HG02763 (cell line): ENCODE data around the gene ARHGAP6.
"Not testable (repeated sequence)": the region's sequence is repeated elsewhere in the genome, so short reads cannot be mapped to it uniquely, and the experiment has no call there.

ENCODE experiments used
- ATAC-seq: cut with Tn5 transposase; IDR thresholded peaks from one replicate; pipeline ENCODE4 v1.9.1; 2021; ENCODE audit warnings: mild to moderate bottlenecking, moderate library complexity; ENCODE audit not compliant: unreplicated experiment

The ARHGAP6 gene

GRCh38 chrX:11365426-11365825 is 300.3 kb downstream of the ARHGAP6 start:
- no peak for ATAC-seq

GRCh38 chrX:11364835-11365234 is 300.9 kb downstream of the ARHGAP6 start:
- no peak for ATAC-seq

- ATAC-seq: not testable (repeated sequence)
These were observed 301.9 kb downstream of the ARHGAP6 start for GRCh38 chrX:11363825-11364224.

GRCh38 chrX:11363069-11363594 is 302.6 kb downstream of the ARHGAP6 start:
- peak; percentile 96 for ATAC-seq

- ATAC-seq: not testable (repeated sequence)
These were observed 304.1 kb downstream of the ARHGAP6 start for GRCh38 chrX:11361666-11362065.

- ATAC-seq: not testable (repeated sequence)
These were observed 309.8 kb downstream of the ARHGAP6 start for GRCh38 chrX:11355944-11356343.

GRCh38 chrX:11355259-11355909 is 310.3 kb downstream of the ARHGAP6 start:
- ATAC-seq: no peak

- ATAC-seq: no peak
These were observed 313.4 kb downstream of the ARHGAP6 start for GRCh38 chrX:11352296-11352741.

GRCh38 chrX:11351375-11352295 is 314.1 kb downstream of the ARHGAP6 start:
- ATAC-seq: no peak

GRCh38 chrX:11349661-11350337 is 315.9 kb downstream of the ARHGAP6 start:
- ATAC-seq: no peak

GRCh38 chrX:11349020-11349419 is 316.7 kb downstream of the ARHGAP6 start:
- ATAC-seq: no peak

- no peak for ATAC-seq
These were observed 318.4 kb downstream of the ARHGAP6 start for GRCh38 chrX:11347300-11347699.

- ATAC-seq: no peak
These were observed 319.5 kb downstream of the ARHGAP6 start for GRCh38 chrX:11346121-11346682.

- no peak for ATAC-seq
These were observed 323.0 kb downstream of the ARHGAP6 start for GRCh38 chrX:11342673-11343072.

- peak; percentile 60 for ATAC-seq
These were observed 324.2 kb downstream of the ARHGAP6 start for GRCh38 chrX:11341274-11342201.

- ATAC-seq: no peak
These were observed 328.3 kb downstream of the ARHGAP6 start for GRCh38 chrX:11337292-11338009.

- ATAC-seq: no peak
These were observed 329.5 kb downstream of the ARHGAP6 start for GRCh38 chrX:11336201-11336600.

- ATAC-seq: no peak
These were observed 331.6 kb downstream of the ARHGAP6 start for GRCh38 chrX:11334165-11334564.

- no peak for ATAC-seq
These were observed 333.9 kb downstream of the ARHGAP6 start for GRCh38 chrX:11331788-11332187.
